Measurements from ENCODE around the gene EYS. TPM values are rescaled to one million over a fixed set of nuclear protein-coding genes. Genes with fewer than 3 reads are reported as not detected.

EYS gene
- total RNA-seq, 4 donors from 2014 or later, result 0.15 TPM; not detected in 3

GRCh38 chr6:64723327-64724058 lies 983.5 kb downstream of the EYS start:
- H3K36me3 ChIP-seq, result no peaks in the 10 kb centered on the region
- no peaks in the 10 kb centered on the region for H3K27me3 ChIP-seq
- ATAC-seq, result no peak
- H3K4me3 ChIP-seq, result no peak overlapping the region
- H3K27ac ChIP-seq, result no peak overlapping the region
- H3K4me1 ChIP-seq, result no peaks in the 10 kb centered on the region
- WGBS, 2 donors (ENCODE audit: low coverage in 1 of 2), result 79 to 86% methylated on average over 3 to 5 of the region's 5 CpGs
- H3K9me3 ChIP-seq, result no peaks in the 10 kb centered on the region
- TF ChIP-seq EP300 (IDR thresholded peaks at IDR 0.05), result no peak
- no peak for TF ChIP-seq POLR2A (IDR thresholded peaks at IDR 0.05)
- no peak for TF ChIP-seq POLR2AphosphoS5 (IDR thresholded peaks at IDR 0.05)
- no peak for TF ChIP-seq CTCF (IDR thresholded peaks at IDR 0.05)

GRCh38 chr6:64721865-64722264 lies 985.2 kb downstream of the EYS start:
- no peak for ATAC-seq
- WGBS, 2 donors (ENCODE audit: low coverage in 1 of 2), result 81 to 90% methylated on average over 2 of the region's 2 CpGs
- no peaks in the 10 kb centered on the region for H3K36me3 ChIP-seq
- H3K27ac ChIP-seq, result no peak overlapping the region
- H3K4me1 ChIP-seq, result no peaks in the 10 kb centered on the region
- no peak for TF ChIP-seq EP300 (IDR thresholded peaks at IDR 0.05)
- TF ChIP-seq CTCF (IDR thresholded peaks at IDR 0.05), result no peak
- TF ChIP-seq POLR2AphosphoS5 (IDR thresholded peaks at IDR 0.05), result no peak
- no peak for TF ChIP-seq POLR2A (IDR thresholded peaks at IDR 0.05)
- no peaks in the 10 kb centered on the region for H3K9me3 ChIP-seq
- no peak overlapping the region for H3K4me3 ChIP-seq
- H3K27me3 ChIP-seq, result no peaks in the 10 kb centered on the region

- Histone ChIP-seq H3K36me3 (no peaks in the 10 kb centered on the region), H3K27me3 (no peaks in the 10 kb centered on the region), H3K4me3 (no peak overlapping the region), H3K4me1 (no peaks in the 10 kb centered on the region), H3K9me3 (no peaks in the 10 kb centered on the region), H3K27ac (no peak overlapping the region)
- 52 to 94% methylated on average over 2 to 3 of the region's 3 CpGs for WGBS, 2 donors (ENCODE audit: low coverage in 1 of 2)
- TF ChIP-seq CTCF (IDR thresholded peaks at IDR 0.05) (no peak), EP300 (IDR thresholded peaks at IDR 0.05) (no peak), POLR2AphosphoS5 (IDR thresholded peaks at IDR 0.05) (no peak), POLR2A (IDR thresholded peaks at IDR 0.05) (no peak)
- no peak for ATAC-seq
Measured at GRCh38 chr6:64717281-64717680, 989.7 kb downstream of the EYS start.

GRCh38 chr6:64715624-64716023 lies 991.4 kb downstream of the EYS start:
- Histone ChIP-seq H3K27me3 (no peaks in the 10 kb centered on the region), H3K9me3 (no peaks in the 10 kb centered on the region), H3K4me1 (no peaks in the 10 kb centered on the region), H3K27ac (no peak overlapping the region), H3K4me3 (no peak overlapping the region), H3K36me3 (no peaks in the 10 kb centered on the region)
- TF ChIP-seq CTCF (IDR thresholded peaks at IDR 0.05) (no peak), POLR2A (IDR thresholded peaks at IDR 0.05) (no peak), POLR2AphosphoS5 (IDR thresholded peaks at IDR 0.05) (no peak), EP300 (IDR thresholded peaks at IDR 0.05) (no peak)
- no peak for ATAC-seq
- WGBS, 2 donors (ENCODE audit: low coverage in 1 of 2), result 76% methylated on average over 3 of the region's 3 CpGs; no CpG with 5 or more reads in 1 of the 2 donors

- TF ChIP-seq POLR2A (IDR thresholded peaks at IDR 0.05), result no peak
- TF ChIP-seq CTCF (IDR thresholded peaks at IDR 0.05), result no peak
- TF ChIP-seq EP300 (IDR thresholded peaks at IDR 0.05), result no peak
- TF ChIP-seq POLR2AphosphoS5 (IDR thresholded peaks at IDR 0.05), result no peak
- Histone ChIP-seq H3K4me1 (no peaks in the 10 kb centered on the region), H3K27me3 (no peaks in the 10 kb centered on the region), H3K36me3 (no peaks in the 10 kb centered on the region), H3K27ac (no peak overlapping the region), H3K9me3 (no peaks in the 10 kb centered on the region), H3K4me3 (no peak overlapping the region)
- 46 to 66% methylated on average over 2 of the region's 2 CpGs for WGBS, 2 donors (ENCODE audit: low coverage in 1 of 2)
- ATAC-seq, result no peak
Measured at GRCh38 chr6:64714073-64714472, 993.0 kb downstream of the EYS start.

All from gastroesophageal sphincter (tissue), 4 donors.